Esophagus muscularis mucosa (tissue), 3 donors: ENCODE measurements around the gene C1orf21.

Experiments
- CTCF ChIP-seq, 3 experiments: fragments of 200-600 bp in 2 of 3; fragments of 450-650 bp in 1 of 3; sonication (generic) in 2 of 3; IDR thresholded peaks; one replicate each; pipeline ENCODE4 v1.5.1; 2017 to 2019; ENCODE audit warnings: antibody characterized with exemption in 3 of 3, mild to moderate bottlenecking in 2 of 3, moderate library complexity in 1 of 3
- POLR2A ChIP-seq: fragments of 450-650 bp; IDR thresholded peaks from one replicate; pipeline ENCODE4 v1.6.1; 2017; ENCODE audit warnings: antibody characterized with exemption, moderate library complexity, mild to moderate bottlenecking, low read depth
- POLR2AphosphoS5 ChIP-seq, 2 donors: sonication (generic); formaldehyde crosslinking; IDR thresholded peaks; one replicate each; pipeline ENCODE4 v1.6.1; 2017; ENCODE audit warnings: antibody characterized with exemption in 2 of 2

GRCh38 chr1:184407816-184408510 lies 21.1 kb downstream of the C1orf21 start:
- no peak for TF ChIP-seq POLR2A
- TF ChIP-seq CTCF (IDR thresholded peaks at IDR 0.05): no peak
- TF ChIP-seq POLR2AphosphoS5 (IDR thresholded peaks at IDR 0.05): no peak
